ENCODE measurements around the gene FAM107B.

- TF ChIP-seq CTCF (IDR thresholded peaks at IDR 0.05) = no peak
- no peak for TF ChIP-seq EZH2 (IDR thresholded peaks at IDR 0.05)
Observed at GRCh38 chr10:14654821-14655382, 119.8 kb downstream of the FAM107B start.

All from neural progenitor cell (in vitro differentiated cells).